Tongue (tissue), 2 donors: ENCODE data around the gene PDF. TPM values are rescaled to one million over a fixed set of nuclear protein-coding genes. Genes with fewer than 3 reads are reported as not detected.
"Not testable (repeated sequence)": the region's sequence is repeated elsewhere in the genome, so short reads cannot be mapped to it uniquely, and the experiment has no call there.

Experiments used
- DNase-seq: peaks from one replicate; pipeline ENCODE4 v3.0.0-alpha.2; 2015
- total RNA-seq: library from RNA; depleted of rRNA; stranded (reverse); fragments of >200 nt; gene quantifications from one replicate; pipeline ENCODE4 v1.2.3, GENCODE V29; 2014

Gene PDF
- total RNA-seq, 1 donor from 2014 or later = 12.0 TPM

- DNase-seq = no peak
Measured at GRCh38 chr16:69316595-69317034, 13.8 kb downstream of the PDF start.

- DNase-seq = no peak
Measured at GRCh38 chr16:69315486-69316311, 14.7 kb downstream of the PDF start.

- no peak for DNase-seq
Measured at GRCh38 chr16:69314534-69314933, 15.9 kb downstream of the PDF start.

GRCh38 chr16:69313469-69313868 is 16.9 kb downstream of the PDF start:
- DNase-seq = no peak

GRCh38 chr16:69311533-69312387 is 18.6 kb downstream of the PDF start:
- DNase-seq = no peak

DNA sequence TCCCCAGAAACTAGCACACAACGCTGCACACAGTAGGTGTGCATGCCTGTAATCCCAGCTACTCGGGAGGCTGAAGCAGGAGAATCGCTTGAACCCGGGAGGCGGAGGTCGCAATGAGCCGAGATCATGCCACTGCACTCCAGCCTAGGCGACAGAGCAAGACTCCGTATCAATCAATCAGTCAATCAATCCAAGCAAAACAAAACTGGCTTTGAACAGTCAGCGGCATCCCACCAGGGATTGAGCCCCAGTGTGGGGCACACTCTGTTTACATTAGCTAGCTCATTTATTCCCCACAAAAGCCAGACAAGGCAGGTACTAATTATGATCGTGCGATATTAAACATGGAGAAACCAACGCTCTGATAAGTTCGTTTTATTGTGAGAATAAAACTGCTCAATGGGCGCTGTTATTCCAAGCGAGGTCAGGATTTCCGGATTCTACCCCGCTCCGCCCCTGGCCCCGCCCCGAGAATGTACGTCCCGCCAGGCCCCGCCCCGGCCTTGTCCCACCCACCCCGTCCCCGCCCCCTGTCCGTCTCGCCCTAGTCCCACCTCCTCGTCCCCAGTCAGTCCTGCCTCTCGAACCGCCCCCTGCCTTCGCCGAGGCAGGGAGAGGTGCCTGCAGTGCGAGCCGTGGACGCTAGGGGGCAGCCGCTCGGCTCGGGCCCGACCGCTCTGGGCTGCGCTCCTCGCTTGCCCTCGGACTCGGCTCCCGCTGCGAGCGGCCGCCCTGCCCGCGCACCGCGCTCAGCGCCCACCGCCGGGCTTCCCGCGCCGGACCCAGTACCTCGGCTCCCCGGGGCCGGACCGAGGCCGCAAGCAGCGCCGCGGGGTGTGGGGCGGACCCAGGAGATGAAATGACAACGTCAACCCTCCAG is 19.5 kb downstream of the PDF start, which contains the start of gene VPS4A:
Gene VPS4A (plus strand): TSS at position 698 of the 880 bp plus-strand sequence. CDS start 162 bp downstream, at position 860.
- DNase-seq = peak; percentile 98

GRCh38 chr16:69309316-69309715 is 21.1 kb downstream of the PDF start:
- peak; percentile 40 for DNase-seq

GRCh38 chr16:69307856-69308255 is 22.5 kb downstream of the PDF start:
- no peak for DNase-seq

DNA sequence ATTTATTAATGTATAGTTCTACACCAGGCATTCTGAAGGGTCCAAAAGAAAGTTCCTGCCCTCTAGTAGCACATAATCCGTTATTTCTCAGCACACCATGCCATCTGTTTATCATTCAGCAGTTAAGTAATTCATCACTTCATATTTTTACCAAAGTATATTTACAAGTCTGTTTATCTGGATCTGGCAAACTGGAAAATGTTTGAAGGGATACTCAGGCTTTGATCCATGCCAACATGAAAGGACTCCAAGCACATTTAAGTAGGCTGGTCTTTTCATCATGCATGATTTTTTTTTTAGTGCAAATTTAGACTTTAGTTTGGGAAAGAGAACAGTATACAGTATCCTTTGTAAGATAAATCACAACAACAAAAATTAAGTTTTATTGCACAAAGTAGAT is 23.3 kb downstream of the PDF start:
- no peak for DNase-seq

- DNase-seq = no peak
Measured at GRCh38 chr16:69306031-69306430, 24.4 kb downstream of the PDF start.

DNA sequence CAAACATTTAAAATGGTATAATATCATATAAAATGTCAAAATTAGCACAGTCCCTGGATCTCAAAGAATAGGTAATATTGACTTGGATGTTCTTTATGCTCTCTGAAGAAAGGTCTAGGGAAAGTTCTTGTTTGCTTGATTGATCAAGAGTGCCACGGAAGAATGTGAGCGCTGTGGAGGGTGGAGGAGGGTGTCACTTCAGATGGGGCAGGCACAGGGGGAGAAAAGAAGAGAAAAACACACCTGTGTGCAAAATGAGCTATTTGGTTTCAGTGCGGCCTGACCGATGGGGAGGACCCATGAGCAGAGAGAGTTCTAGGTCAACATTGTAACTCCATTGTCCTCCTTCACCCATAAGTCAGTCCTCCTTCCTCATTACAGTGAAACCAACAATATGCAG is 28.1 kb downstream of the PDF start:
- DNase-seq = no peak

GRCh38 chr16:69301861-69302260 is 28.5 kb downstream of the PDF start:
- no peak for DNase-seq

- DNase-seq = no peak
Measured at GRCh38 chr16:69301187-69301586, 29.2 kb downstream of the PDF start.

- no peak for DNase-seq
Measured at GRCh38 chr16:69298261-69298660, 32.1 kb downstream of the PDF start.

- DNase-seq = not testable (repeated sequence)
Measured at GRCh38 chr16:69296771-69297170, 33.6 kb downstream of the PDF start.

GRCh38 chr16:69294051-69294450 is 36.3 kb downstream of the PDF start:
- DNase-seq = no peak

- no peak for DNase-seq
Measured at GRCh38 chr16:69293401-69293800, 37.0 kb downstream of the PDF start.

DNA sequence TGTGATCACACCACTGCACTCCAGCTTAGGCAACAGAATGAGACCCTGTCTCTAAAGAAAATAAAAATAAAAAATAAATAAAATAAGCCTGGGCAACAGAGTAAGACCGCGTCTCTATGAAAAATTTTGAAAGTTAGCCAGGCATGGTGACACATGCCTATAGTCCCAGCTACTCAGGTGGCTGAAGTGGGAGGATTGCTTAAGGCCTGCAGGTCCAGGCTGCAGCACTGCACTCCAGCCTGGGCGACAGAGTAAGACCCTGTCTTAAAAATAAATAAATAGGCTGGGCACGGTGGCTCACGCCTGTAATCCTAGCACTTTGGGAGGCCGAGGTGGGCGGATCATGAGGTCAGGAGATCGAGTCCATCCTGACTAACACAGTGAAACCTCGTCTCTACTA is 38.7 kb downstream of the PDF start:
- not testable (repeated sequence) for DNase-seq

DNA sequence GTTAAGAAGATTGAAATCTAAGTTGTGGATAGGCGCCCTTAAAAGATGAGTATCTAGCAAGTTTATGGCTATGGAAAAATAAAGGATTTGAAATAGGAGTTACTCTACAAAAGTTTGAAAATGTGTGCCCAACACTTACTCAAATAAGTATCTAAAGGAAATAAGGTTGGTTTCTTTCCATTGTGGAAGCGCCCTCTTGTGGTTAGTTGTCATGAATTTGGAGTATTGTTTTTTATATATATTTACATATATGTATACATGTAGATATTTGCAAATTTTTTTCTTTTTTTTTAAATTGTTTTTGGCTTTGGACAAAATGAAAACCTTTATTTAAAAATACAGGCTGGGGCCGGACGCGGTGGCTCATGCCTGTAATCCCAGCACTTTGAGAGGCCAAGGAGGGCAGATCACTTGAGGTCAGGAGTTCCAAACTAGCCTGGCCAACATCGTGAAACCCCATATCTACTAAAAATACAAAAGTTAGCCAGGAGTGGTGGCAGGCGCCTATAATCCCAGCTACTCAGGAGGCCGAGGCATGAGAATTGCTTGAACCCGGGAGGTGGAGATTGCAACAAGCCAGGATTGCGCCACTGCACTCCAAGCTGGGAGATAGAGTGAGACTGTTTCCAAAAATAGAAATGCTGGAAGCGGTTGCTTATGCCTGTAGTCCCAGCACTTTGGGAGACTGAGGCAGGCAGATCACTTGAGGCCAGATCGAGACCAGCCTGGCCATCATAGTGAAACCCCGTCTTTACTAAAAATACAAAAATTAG is 43.3 kb downstream of the PDF start:
- DNase-seq = peak; percentile 91

DNA sequence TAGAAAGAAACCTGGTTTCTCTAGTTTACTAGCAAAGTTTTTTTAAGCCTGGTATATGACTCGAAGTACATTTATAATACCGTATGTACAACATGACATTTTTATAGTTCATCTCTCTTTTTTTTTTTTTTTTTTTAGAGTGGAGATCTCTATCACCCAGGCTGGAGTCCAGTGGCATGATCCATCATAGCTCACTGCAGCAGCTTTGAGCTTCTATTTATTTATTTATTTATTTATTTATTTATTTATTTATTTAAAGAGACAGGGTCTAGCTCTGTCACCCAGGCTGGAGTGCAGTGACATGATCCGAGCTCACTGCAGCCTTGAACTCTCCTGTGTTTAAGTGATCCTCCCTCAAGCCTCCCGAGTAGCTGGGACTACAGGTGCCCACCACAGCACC is 45.1 kb downstream of the PDF start:
- no peak for DNase-seq

GRCh38 chr16:69283851-69284250 is 46.5 kb downstream of the PDF start:
- no peak for DNase-seq
